Left lung (tissue), 10 donors: ENCODE results near the gene TMCC2. TPM values are rescaled to one million over a fixed set of nuclear protein-coding genes. Genes with fewer than 3 reads are reported as not detected.

Experiments used
- ATAC-seq: fragments of 200-7000 bp; cut with Tn5 transposase; one replicate; pipeline ENCODE4 v1.9.1; 2020; ENCODE audit warnings: moderate library complexity
- DNase-seq, 4 donors: peaks; one replicate each; pipeline ENCODE4 v3.0.0-alpha.2; 2013 to 2020
- H3K27ac ChIP-seq, 2 donors: fragments of 200-600 bp; sonication (generic) in 1 of 2; one replicate each; pipeline versions ENCODE4 v1.5.0 to v1.8.0; 2020 to 2021
- H3K27me3 ChIP-seq, 2 donors: fragments of 200-600 bp; sonication (generic) in 1 of 2; one replicate each; pipeline versions ENCODE4 v1.5.0 to v1.8.0; 2020 to 2021
- H3K36me3 ChIP-seq, 2 donors: fragments of 200-600 bp; sonication (generic) in 1 of 2; one replicate each; pipeline versions ENCODE4 v1.5.0 to v1.8.0; 2020 to 2021
- H3K4me1 ChIP-seq, 2 donors: fragments of 200-600 bp; one replicate each; pipeline ENCODE4 v1.8.0; 2021
- H3K4me3 ChIP-seq, 2 donors: fragments of 200-600 bp; sonication (generic) in 1 of 2; one replicate each; pipeline versions ENCODE4 v1.5.0 to v1.8.0; 2020 to 2021; ENCODE audit warnings: mild to moderate bottlenecking in 1 of 2
- H3K9me3 ChIP-seq, 2 donors: fragments of 200-600 bp; sonication (generic) in 1 of 2; one replicate each; pipeline versions ENCODE4 v1.5.0 to v1.8.0; 2020 to 2021
- CTCF ChIP-seq, 2 donors: fragments of 200-600 bp; sonication (generic) in 1 of 2; IDR thresholded peaks; one replicate each; pipeline versions ENCODE4 v1.5.0 to v1.8.0; 2021; ENCODE audit warnings: antibody characterized with exemption in 2 of 2
- intact Hi-C, 2 donors: fragments of 100-400 bp; cut with DNase I; formaldehyde crosslinking; loops; one replicate each; pipeline versions ENCODE4 v1.11.2 to v1.14.2; 2022
- polyA plus RNA-seq, 6 donors: library from polyadenylated mRNA; unstranded; fragments of 120-200 nt; gene quantifications; one replicate each; pipeline ENCODE4 v1.2.1, GENCODE V29; 2013; ENCODE audit not compliant: insufficient read length in 6 of 6
- total RNA-seq, 2 donors: library from RNA; stranded (reverse); fragmentation: NEBNext Ultra II Directional; extraction: Animal tissue kit (Norgen Biotek cat#: 25700); gene quantifications; one replicate each; pipeline ENCODE4 v1.2.1, GENCODE V29; 2021
- donor health status: DM: no; HTN: yes; CAD: no.
- donor health status: DM: no; HTN: no; CAD: no.

The TMCC2 gene
- total and polyA plus RNA-seq, 8 donors = 3.4 to 17.2 (median 11.0) TPM

- peaks cover 11 to 44% of the 10 kb centered on the region in 2 donors for H3K4me1 ChIP-seq
- intact Hi-C loops = no loop called here
- no peak for DNase-seq
- no peak for TF ChIP-seq CTCF (IDR thresholded peaks at IDR 0.05)
- no peaks in the 10 kb centered on the region for H3K36me3 ChIP-seq
- H3K27me3 ChIP-seq = no peaks in the 10 kb centered on the region
- ATAC-seq = no peak
- no peaks in the 10 kb centered on the region for H3K9me3 ChIP-seq
- no peak overlapping the region for H3K27ac ChIP-seq
- H3K4me3 ChIP-seq = no peak overlapping the region
These were observed 39.0 kb downstream of the TMCC2 start for GRCh38 chr1:205266611-205267305.

- no peak for ATAC-seq
- Histone ChIP-seq H3K36me3 (no peaks in the 10 kb centered on the region), H3K27ac (no peak overlapping the region), H3K9me3 (no peaks in the 10 kb centered on the region), H3K4me1 (peaks cover 9 to 38% of the 10 kb centered on the region in 2 donors), H3K27me3 (no peaks in the 10 kb centered on the region), H3K4me3 (no peak overlapping the region)
- intact Hi-C loops = no loop called here
- no peak for DNase-seq
- no peak for TF ChIP-seq CTCF (IDR thresholded peaks at IDR 0.05)
These were observed 39.7 kb downstream of the TMCC2 start for GRCh38 chr1:205267306-205267902.

GRCh38 chr1:205268846-205269680 lies 41.3 kb downstream of the TMCC2 start:
- no peaks in the 10 kb centered on the region for H3K27me3 ChIP-seq
- no peak for ATAC-seq

GRCh38 chr1:205269711-205270110 lies 42.0 kb downstream of the TMCC2 start:
- H3K36me3 ChIP-seq = no peaks in the 10 kb centered on the region
- H3K9me3 ChIP-seq = no peaks in the 10 kb centered on the region
- ATAC-seq = no peak
- no peak overlapping the region for H3K27ac ChIP-seq
- intact Hi-C loops = loop anchor here in 1 of 2 donors (5.0 kb wide), 1 partner anchor 53 kb away; the partner anchor contains the start of gene NUAK2
- H3K4me3 ChIP-seq = no peak overlapping the region
- DNase-seq = no peak
- no peaks in the 10 kb centered on the region for H3K27me3 ChIP-seq
- no peak for TF ChIP-seq CTCF (IDR thresholded peaks at IDR 0.05)
- peaks cover 7 to 42% of the 10 kb centered on the region in 2 donors for H3K4me1 ChIP-seq

More at GRCh38 chr1:205268846-205269680, 41.3 kb downstream of the TMCC2 start:
- DNase-seq = no peak
- no peak overlapping the region for H3K4me3 ChIP-seq
- H3K36me3 ChIP-seq = no peaks in the 10 kb centered on the region
- intact Hi-C loops = no loop called here
- H3K27ac ChIP-seq = no peak overlapping the region
- no peaks in the 10 kb centered on the region for H3K9me3 ChIP-seq
- no peak for TF ChIP-seq CTCF (IDR thresholded peaks at IDR 0.05)
- peaks cover 7 to 35% of the 10 kb centered on the region in 2 donors for H3K4me1 ChIP-seq

GRCh38 chr1:205270271-205270670 lies 42.5 kb downstream of the TMCC2 start:
- intact Hi-C loops = loop anchor here in 1 of 2 donors (5.0 kb wide), 1 partner anchor 52 kb away; the partner anchor contains the start of gene NUAK2
- no peak overlapping the region for H3K27ac ChIP-seq

More at GRCh38 chr1:205270271-205270670, 42.5 kb downstream of the TMCC2 start:
- Histone ChIP-seq H3K4me1 (peaks cover 7 to 48% of the 10 kb centered on the region in 2 donors), H3K36me3 (no peaks in the 10 kb centered on the region), H3K27me3 (no peaks in the 10 kb centered on the region), H3K4me3 (no peak overlapping the region), H3K9me3 (no peaks in the 10 kb centered on the region)
- TF ChIP-seq CTCF (IDR thresholded peaks at IDR 0.05) = no peak
- ATAC-seq (no peak), DNase-seq (no peak)
